Body of pancreas (tissue), 4 donors: ENCODE data around the gene UBN2. TPM values are rescaled to one million over a fixed set of nuclear protein-coding genes. Genes with fewer than 3 reads are reported as not detected.

Source experiments
- ATAC-seq: fragments of 150-250 bp; one replicate; pipeline ENCODE4 v1.9.1; 2016
- DNase-seq, 4 donors: peaks; one replicate each; pipeline ENCODE4 v3.0.0-alpha.2; 2019
- H3K27ac ChIP-seq, 4 donors: fragments of 200-600 bp; sonication (generic); 1 replicate in 3 of 4; 2 replicates in 1 of 4; pipeline versions ENCODE4 v1.5.1 to v1.6.1; 2016 to 2019; ENCODE audit warnings: mild to moderate bottlenecking in 1 of 4, mixed read lengths in 1 of 4, moderate library complexity in 1 of 4
- H3K27me3 ChIP-seq, 2 donors: fragments of 200-600 bp; sonication (generic); one replicate each; pipeline ENCODE4 v1.6.0; 2016; ENCODE audit warnings: mild to moderate bottlenecking in 1 of 2
- H3K36me3 ChIP-seq, 2 donors: fragments of 200-600 bp; sonication (generic); replicated peaks in 1 of 2; 2 replicates each; pipeline ENCODE4 v1.5.1; 2016; ENCODE audit warnings: low read depth in 2 of 2; ENCODE audit not compliant: insufficient read depth in 1 of 2
- H3K4me1 ChIP-seq: fragments of 200-600 bp; sonication (generic); one replicate; pipeline ENCODE4 v1.6.0; 2016
- H3K4me3 ChIP-seq, 2 donors: fragments of 200-600 bp; sonication (generic); 1 replicate in 1 of 2; 2 replicates in 1 of 2; pipeline ENCODE4 v1.5.1; 2016 to 2019
- H3K9me3 ChIP-seq, 3 donors: fragments of 200-600 bp; sonication (generic); 1 replicate in 2 of 3; 2 replicates in 1 of 3; pipeline ENCODE4 v1.5.1; 2016
- POLR2A ChIP-seq, 3 donors: fragments of 450-650 bp; IDR thresholded peaks; one replicate each; pipeline ENCODE4 v1.6.1; 2016; ENCODE audit warnings: antibody characterized with exemption in 3 of 3, mild to moderate bottlenecking in 2 of 3
- WGBS, 2 donors: methylation state at CpG; one replicate each; pipeline ENCODE4 v1.1.5; 2017; 5-methylcytosine and 5-hydroxymethylcytosine counted together
- intact Hi-C: fragments of 100-400 bp; cut with DNase I; formaldehyde crosslinking; loops from one replicate; pipeline ENCODE4 v1.15.1; 2023
- total RNA-seq, 2 donors: library from RNA; depleted of rRNA; stranded (reverse); fragments of >200 nt; gene quantifications; one replicate each; pipeline ENCODE4 v1.1.0, GENCODE V29; 2016
- TF ChIP-seq, protein P1 (sequence below), 7 experiments: fragments of 450-650 bp in 4 of 7; fragments of 200-600 bp in 3 of 7; sonication (generic) in 3 of 7; IDR thresholded peaks; one replicate each; pipeline ENCODE4 v1.5.1; 2016 to 2019; ENCODE audit warnings: antibody characterized with exemption in 7 of 7

Gene UBN2
- total RNA-seq, 2 donors from 2014 or later: 14.0 to 15.5 TPM

DNA sequence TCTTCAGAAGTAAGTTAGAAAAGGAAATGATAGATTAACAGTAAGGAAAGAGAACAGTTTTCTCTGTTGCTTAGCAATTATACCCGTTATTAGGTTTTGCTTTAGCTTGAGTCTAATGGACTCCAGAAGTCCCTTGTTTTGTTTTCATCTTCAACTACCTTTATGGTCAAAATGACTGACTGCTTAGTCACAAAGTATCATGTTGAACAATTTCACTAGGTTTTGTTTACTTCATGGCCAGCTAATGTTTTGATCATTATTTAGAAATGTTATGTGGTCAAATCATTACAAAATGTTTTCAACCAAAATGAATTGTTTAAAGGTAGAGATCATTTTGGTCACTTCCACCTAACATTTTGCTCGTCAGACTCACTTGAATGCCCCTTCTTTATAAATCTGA is 1.9 kb downstream of the UBN2 start:
- intact Hi-C loops: no loop called here
- WGBS, 2 donors: 18 to 25% methylated on average over 2 of the region's 2 CpGs
- no peaks in the 10 kb centered on the region for H3K9me3 ChIP-seq
- TF ChIP-seq, protein P1, sequence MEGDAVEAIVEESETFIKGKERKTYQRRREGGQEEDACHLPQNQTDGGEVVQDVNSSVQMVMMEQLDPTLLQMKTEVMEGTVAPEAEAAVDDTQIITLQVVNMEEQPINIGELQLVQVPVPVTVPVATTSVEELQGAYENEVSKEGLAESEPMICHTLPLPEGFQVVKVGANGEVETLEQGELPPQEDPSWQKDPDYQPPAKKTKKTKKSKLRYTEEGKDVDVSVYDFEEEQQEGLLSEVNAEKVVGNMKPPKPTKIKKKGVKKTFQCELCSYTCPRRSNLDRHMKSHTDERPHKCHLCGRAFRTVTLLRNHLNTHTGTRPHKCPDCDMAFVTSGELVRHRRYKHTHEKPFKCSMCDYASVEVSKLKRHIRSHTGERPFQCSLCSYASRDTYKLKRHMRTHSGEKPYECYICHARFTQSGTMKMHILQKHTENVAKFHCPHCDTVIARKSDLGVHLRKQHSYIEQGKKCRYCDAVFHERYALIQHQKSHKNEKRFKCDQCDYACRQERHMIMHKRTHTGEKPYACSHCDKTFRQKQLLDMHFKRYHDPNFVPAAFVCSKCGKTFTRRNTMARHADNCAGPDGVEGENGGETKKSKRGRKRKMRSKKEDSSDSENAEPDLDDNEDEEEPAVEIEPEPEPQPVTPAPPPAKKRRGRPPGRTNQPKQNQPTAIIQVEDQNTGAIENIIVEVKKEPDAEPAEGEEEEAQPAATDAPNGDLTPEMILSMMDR (IDR thresholded peaks at IDR 0.05): no peak
- TF ChIP-seq POLR2A (IDR thresholded peaks at IDR 0.05): no peak
- H3K27ac ChIP-seq: no peak overlapping the region
- no peak for ATAC-seq
- peaks cover 23% of the 10 kb centered on the region for H3K4me1 ChIP-seq
- no peak for DNase-seq
- no peaks in the 10 kb centered on the region for H3K27me3 ChIP-seq
- H3K4me3 ChIP-seq: no peak overlapping the region
- no peaks in the 10 kb centered on the region for H3K36me3 ChIP-seq

DNA sequence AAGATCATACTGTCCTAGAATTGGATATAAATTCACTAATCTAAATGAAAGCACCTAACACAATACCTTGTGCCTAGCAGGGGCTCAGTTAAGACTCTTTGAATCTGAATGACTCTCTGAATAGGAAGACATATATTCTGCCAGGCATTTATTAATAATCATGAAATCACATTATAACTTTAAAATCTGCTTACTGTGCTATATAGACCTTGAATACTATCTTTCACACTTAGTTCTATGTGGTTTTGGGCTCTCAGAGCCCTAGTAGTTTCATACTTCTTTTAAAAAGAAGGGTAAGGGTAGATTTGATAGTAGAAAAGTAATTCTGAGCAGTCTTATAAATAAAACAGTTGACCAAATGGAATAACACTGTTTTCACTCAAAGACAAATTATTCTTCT is 10.2 kb downstream of the UBN2 start:
- Histone ChIP-seq H3K27me3 (no peaks in the 10 kb centered on the region), H3K4me3 (no peak overlapping the region), H3K27ac (no peak overlapping the region), H3K36me3 (peaks cover 0 to 3% of the 10 kb centered on the region in 2 donors), H3K9me3 (no peaks in the 10 kb centered on the region), H3K4me1 (peaks cover 13% of the 10 kb centered on the region)
- intact Hi-C loops: no loop called here
- ATAC-seq (no peak), DNase-seq (no peak)
- TF ChIP-seq, protein P1 (IDR thresholded peaks at IDR 0.05): no peak
- no peak for TF ChIP-seq POLR2A (IDR thresholded peaks at IDR 0.05)

DNA sequence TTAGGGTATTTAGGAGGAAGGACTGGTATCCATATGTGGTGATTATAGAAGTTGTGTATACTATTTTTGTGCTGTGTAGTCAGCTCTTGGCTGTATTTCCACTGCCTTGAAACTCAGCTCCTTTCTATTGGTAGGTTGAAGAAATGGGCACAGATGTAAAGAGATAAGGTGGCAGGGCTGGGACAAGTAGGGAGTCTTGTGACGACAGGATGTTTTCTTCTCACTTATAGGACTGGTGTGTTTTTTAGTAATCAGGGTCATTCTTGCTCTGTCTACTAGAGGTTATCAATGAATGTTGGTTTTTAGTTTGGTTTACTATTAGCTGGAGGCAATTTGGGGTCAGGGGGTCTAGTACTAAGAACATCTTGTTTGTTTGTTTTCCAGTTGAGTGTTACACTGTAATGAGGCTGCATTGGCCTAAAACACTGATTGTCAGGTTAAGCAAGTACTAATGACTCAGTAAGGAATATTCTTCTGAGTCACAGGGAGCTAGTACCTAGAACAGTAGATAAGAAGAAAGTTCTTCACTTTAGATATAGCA is 11.8 kb downstream of the UBN2 start:
- peak overlapping the region in 1 of 4 donors; percentile 1 for H3K27ac ChIP-seq
- WGBS, 2 donors: 74 to 86% methylated on average over 1 of the region's 1 CpG
- H3K4me3 ChIP-seq: no peak overlapping the region
- no peaks in the 10 kb centered on the region for H3K9me3 ChIP-seq
- no peak for ATAC-seq
- peaks cover 0 to 7% of the 10 kb centered on the region in 2 donors for H3K36me3 ChIP-seq
- TF ChIP-seq, protein P1 (IDR thresholded peaks at IDR 0.05): no peak
- no peak for TF ChIP-seq POLR2A (IDR thresholded peaks at IDR 0.05)
- intact Hi-C loops: no loop called here
- no peak for DNase-seq
- H3K4me1 ChIP-seq: peaks cover 13% of the 10 kb centered on the region
- H3K27me3 ChIP-seq: no peaks in the 10 kb centered on the region

DNA sequence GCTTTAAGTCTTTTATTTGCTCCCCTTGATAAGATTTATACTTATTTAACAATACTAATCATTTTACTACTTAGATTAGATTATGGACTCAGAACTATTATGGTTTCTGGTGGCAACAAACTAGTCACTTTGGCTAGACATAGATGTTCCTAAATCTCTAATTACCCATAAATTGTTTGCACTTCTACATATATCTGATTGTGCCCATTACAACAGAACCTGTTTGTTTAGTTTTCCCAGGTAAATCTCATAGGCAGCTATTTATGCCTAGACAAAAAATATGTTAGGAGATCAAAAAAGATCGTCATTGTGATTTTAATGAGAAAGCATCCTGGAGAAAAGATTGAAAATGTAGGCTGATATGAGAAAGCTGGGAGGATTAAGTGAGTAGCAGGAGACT is 14.4 kb downstream of the UBN2 start:
- no peak overlapping the region for H3K4me3 ChIP-seq
- peaks cover 13% of the 10 kb centered on the region for H3K4me1 ChIP-seq
- DNase-seq (no peak), ATAC-seq (no peak)
- peaks cover 0 to 9% of the 10 kb centered on the region in 2 donors for H3K36me3 ChIP-seq
- TF ChIP-seq, protein P1 (IDR thresholded peaks at IDR 0.05): no peak
- no peak for TF ChIP-seq POLR2A (IDR thresholded peaks at IDR 0.05)
- no peaks in the 10 kb centered on the region for H3K9me3 ChIP-seq
- no peak overlapping the region for H3K27ac ChIP-seq
- no peaks in the 10 kb centered on the region for H3K27me3 ChIP-seq
- WGBS, 2 donors: 62 to 71% methylated on average over 1 of the region's 1 CpG
- intact Hi-C loops: no loop called here

DNA sequence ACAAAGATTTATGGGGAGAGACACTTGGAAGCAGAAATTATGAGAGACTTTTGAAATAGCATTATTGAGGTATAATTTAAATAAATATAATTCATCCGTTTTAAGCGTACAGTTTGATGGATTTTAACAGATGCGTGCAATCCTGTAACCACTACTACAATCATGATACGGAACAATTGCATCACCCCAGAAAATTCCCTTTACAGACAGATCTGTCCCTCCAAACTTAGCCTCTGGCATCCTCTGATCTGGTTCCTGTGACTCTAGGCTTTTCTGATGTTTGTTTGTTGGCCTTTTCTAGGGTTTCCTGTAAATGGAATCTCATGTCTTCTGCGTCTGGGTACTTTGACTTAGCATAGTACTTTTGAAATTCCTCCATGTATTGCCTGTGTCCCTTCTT is 15.5 kb downstream of the UBN2 start:
- H3K4me3 ChIP-seq: no peak overlapping the region
- no peaks in the 10 kb centered on the region for H3K9me3 ChIP-seq
- ATAC-seq (no peak), DNase-seq (no peak)
- no peak for TF ChIP-seq POLR2A (IDR thresholded peaks at IDR 0.05)
- peaks cover 13% of the 10 kb centered on the region for H3K4me1 ChIP-seq
- no peak overlapping the region for H3K27ac ChIP-seq
- no peaks in the 10 kb centered on the region for H3K27me3 ChIP-seq
- 95% methylated on average over 5 of the region's 5 CpGs for WGBS, 2 donors
- H3K36me3 ChIP-seq: peaks cover 0 to 9% of the 10 kb centered on the region in 2 donors
- intact Hi-C loops: no loop called here
